HG03457 (cell line): ENCODE data around the gene TACR1.
A peak's percentile ranks its signal among the peaks of the same experiment; 100 is the strongest.
"Not testable (repeated sequence)": the region's sequence is repeated elsewhere in the genome, so short reads cannot be mapped to it uniquely, and the experiment has no call there.

Source experiments
- ATAC-seq: cut with Tn5 transposase; IDR thresholded peaks from one replicate; pipeline ENCODE4 v1.9.1; 2021; ENCODE audit warnings: moderate number of reproducible peaks; ENCODE audit not compliant: unreplicated experiment

The TACR1 gene

DNA sequence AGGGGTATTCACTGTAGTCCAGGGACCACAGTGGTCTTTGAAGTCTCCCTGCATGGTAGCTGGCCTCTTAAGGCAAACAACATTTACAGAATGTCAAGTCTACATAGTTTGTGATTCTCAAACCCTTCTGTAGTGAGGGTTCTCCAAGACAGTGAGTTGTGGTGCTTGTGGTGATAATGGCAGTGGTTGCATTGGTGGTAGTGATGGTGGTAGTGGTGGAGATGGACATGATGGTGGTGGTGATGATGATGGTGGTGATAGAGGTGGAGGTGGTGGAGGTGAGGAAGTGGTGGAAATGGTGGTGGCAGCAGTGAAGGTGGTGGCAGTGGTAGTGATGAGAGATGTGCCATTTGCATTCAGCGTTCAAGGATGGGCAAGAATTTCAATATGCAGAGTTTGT, 104.9 kb downstream of the TACR1 start:
- no peak for ATAC-seq

DNA sequence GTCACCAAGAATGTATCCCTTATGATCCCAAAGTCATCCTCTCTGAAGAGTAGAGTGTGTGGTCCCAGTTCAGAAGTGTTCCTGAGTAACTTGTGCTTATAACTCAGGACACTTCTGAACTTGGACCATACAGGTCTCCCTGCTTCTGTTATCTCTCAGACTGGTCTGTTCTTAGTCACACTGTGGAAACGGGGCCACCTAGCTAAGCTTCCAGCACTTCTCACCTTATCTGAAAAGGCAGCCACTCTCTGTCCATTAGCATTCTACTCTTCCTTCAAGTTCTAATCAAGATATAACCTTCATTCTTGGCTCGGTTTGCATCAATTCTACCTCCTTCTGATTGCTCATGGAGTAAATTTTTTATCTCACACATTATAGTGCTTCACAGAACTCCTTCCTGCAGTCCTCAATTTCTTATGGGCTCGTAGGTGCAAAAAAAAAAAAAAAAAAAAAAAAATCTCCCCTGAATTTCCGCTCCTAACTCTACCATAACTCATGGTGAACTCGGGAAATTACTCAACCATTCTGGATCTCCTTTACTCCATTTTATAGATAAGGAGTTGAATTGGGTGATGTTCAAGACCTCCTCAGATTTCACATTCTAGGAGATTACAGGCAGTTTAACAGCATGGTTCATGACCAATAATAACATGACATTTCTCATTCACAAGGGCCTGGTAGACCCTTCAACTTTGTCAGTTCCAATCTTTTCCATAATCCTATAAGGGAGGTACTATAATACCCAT, 108.4 kb downstream of the TACR1 start:
- ATAC-seq = no peak

DNA sequence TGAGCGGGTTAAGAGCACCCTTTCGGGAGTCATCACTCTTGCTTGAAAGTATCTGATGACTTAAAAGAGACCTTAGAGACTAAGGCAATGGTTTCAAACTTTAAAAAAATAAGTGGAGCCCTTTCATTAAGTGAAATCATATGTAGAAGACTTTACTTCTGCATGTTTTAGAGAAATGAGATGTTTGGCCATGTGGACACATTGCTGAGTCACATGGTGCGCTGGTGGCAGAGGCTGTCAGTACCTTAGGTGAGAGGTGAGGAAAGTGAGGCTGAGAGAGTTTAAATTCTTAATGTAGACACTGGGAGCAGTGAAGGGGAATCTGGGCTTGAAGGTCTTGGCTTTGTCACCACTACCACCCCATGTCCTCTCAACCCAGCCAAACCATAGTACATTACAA, 109.8 kb downstream of the TACR1 start:
- no peak for ATAC-seq

DNA sequence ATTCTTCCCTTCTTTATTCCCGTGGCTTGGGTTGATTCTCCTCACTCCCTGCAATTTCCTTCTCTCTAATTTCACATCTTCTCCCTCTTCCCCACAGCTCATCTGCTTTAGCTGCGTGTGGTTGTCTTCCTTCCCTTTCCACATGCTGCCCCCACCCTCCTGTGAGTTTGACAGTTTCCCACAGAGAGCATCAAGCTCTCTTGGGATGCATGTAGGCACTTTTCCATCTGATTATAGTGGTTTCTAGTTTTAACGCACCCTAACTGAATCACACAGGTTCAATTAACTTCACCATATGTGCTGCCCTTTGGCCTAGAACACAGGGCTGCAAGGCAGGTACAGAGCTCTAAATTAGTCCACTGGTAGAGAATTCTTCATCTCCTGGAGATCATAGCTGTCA, 110.5 kb downstream of the TACR1 start:
- ATAC-seq = no peak

DNA sequence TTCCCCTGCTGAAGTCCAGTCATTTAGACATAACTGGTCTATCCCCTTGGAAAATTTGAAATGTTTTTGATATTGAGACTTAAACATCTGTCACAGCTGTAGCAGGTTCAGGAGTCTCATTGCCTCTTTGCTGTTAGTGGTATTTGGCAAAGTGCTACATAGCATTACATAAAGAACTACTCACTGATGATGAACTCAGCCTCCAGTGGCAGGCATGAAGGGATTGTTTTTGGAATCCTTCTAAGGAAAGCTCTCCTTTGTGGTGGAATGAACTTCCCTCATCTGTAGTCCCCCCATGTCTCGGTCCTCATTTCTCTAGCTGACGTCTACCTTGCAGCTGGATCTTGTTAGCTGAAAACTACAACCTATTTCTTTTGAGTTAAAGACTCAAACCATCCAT, 111.6 kb downstream of the TACR1 start:
- no peak for ATAC-seq

DNA sequence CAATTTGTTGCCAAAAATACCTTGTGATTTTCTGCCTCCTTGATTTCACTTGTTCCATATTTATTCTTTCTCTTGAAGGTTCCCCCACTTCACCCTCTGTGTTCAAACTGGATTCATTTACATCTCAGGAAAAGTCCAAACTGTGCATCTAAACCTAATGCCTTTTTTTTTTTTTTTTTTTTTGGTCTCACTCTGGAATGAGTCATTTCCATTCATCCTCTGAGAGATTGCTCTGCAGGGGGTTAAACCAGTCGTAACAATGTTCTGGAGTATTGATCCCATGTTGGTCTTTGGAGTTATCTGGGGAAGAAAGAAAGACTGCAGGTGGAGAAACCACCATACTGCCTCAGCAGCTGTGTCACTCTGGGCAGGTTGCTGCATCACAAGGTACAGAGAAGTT, 119.7 kb downstream of the TACR1 start:
- ATAC-seq = no peak

DNA sequence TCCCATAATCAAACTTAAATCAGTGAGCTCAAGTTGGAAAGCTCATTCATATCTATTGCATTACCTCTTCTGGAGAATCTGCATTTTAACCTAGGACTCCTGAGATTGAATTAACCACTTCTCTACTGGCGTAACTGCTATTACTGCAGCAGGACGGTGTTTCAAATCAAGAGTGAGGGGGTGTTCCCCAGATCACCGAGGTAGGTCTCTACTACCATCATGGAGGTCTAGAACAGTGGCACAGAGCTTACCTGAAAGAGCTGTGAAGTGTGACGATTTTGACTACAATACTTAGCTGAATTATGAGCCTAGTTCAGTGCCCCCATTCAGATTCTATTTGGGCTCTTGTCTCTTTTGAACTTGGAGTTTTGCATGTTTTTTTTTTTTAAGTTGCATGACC, 121.4 kb downstream of the TACR1 start:
- no peak for ATAC-seq

DNA sequence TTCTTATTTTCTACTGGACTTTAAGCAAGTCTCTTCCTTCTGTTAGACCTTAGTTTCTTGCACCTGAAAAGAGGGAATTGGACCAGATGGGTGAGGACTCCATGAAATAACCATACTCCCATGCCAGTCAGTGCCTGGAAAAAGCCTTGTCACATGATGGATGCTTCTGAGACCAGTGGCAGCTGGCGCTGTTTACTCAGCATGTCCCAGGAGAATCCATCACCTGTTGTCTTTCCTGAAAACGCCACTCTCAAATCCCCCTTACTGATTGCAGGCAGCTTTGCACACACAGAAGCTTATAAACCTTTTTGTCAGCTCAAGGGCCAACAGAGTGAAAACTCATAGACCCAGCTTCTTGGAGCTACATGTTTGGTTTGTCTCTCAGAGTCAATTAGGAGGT, 123.2 kb downstream of the TACR1 start:
- no peak for ATAC-seq

DNA sequence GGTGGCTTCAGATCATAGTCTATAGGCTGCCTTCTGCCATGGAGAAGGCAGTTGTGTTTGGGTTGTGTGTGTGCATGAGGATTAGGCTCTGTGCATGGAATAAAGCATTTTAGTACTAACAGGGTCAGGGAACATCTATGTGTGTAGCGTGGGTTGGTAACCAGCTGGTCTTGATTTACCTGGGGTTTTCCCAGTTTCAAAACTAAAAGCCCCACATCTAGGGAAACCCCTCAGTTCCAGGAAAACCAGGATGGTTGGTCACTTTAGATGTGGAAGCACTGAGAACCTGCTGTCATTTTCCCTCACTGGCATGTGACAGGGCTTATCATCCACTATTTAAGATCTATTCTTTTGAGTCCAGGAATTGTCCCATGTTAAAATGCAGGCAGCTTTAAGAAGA, 124.6 kb downstream of the TACR1 start:
- ATAC-seq = no peak

DNA sequence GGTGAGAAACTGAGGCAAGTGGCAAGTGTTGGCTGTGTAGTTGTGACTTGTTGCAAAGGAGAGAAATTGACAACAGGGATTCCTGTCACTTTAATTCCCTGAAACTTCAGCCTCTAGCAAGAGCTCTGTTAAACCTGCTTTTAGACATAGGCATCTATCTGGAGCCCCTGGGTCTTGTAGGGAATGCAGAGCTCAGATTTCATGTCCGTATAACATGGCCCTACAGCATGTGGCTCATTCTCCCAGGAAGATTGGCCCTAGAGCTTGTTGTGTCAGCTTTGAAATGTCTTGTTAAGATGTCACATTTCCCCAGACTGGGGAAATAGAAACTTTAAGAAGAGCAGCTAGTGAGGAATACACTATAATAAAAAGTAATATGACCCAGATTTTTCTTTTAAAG, 125.1 kb downstream of the TACR1 start:
- ATAC-seq = no peak

DNA sequence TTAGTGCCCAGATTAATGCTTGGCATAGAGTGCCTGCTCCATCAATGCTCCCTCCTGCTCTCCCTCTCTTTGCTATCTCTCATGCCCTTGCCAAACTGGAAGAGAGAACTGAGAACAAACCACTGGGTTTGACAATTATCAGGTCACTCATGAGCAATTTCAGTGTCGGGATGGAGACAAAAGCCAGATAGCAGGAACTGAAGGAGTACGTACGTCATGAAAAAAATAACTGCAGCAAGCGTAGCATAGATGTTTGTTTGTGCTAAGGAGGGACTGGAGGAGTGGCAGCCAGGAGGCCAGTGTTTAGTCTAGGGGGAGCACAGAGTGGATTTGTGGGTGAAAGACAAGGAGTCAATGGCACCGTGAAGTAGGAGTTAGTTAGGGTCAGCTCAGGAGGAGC, 127.6 kb downstream of the TACR1 start:
- no peak for ATAC-seq

DNA sequence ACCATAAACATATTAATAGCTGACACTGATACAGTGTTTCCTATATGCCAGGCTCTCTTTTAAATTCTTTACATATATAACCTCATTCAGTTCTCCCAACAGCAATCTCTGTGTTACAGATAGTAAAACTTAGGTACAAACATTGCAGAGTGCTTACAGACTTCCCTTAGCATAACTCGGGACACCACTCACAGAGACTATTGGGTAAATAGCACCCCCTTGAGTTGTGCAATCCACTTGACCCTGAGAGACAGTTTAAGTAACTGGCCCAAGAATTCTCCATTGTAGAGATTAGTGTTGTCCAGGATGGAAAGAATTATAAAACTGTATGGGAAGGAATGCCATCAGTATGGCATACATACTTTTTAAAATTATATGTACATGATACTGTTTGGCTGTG, 130.8 kb downstream of the TACR1 start:
- no peak for ATAC-seq

DNA sequence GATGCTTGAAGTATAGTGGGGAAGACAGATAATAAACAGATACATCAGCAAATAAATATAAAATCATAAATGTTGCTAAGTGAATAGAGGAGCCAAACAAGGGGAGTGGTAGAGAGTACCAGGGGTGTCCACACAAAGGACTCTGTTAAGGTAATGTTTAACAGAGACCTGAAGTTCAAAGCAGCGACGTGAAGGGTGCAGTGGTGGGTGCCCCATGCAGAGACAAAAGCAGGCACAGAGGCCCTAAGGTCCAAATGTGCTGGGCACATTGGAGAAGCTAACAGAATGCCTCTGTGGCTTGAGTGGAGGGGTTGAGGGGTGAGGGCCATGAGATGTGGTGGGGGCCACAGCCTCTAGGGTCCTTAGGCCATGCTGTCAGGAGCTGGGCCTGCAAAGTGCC, 131.8 kb downstream of the TACR1 start:
- no peak for ATAC-seq

DNA sequence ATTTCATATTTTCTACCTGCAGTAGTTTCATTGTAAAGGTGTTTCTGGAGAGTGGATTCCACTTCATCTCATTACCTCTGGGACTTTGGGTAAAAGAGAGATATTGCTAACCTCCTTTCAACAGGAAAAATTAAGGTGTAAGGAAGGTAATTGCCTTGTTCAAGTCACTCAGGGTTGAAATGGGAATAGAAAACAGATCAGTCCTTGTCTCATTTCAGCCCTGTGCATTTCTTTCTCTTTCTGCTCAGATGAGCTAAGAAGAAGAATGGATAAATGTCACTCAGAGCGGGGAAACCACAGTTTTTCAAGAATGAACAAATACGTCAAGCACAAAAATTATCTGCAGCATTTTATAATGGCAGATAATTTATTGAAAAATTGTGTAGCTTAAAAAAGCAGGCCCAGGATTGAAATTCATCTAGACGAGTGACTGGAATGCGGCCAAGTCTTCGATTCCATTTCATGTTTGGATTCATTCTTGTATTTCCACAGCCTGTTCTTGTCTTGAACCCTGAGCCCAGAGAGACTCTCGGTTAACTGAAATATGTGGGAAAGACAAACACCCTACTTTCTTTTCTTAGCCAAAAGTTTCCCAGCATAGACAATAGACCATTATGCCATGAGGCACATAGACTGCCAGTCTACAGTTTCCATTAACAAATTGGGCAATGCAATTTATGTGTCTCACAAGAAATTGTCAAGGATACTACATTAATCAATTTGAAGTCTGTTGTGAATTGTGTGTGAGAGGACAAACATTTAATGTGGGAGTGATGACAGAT, 133.0 kb downstream of the TACR1 start:
- ATAC-seq = no peak

DNA sequence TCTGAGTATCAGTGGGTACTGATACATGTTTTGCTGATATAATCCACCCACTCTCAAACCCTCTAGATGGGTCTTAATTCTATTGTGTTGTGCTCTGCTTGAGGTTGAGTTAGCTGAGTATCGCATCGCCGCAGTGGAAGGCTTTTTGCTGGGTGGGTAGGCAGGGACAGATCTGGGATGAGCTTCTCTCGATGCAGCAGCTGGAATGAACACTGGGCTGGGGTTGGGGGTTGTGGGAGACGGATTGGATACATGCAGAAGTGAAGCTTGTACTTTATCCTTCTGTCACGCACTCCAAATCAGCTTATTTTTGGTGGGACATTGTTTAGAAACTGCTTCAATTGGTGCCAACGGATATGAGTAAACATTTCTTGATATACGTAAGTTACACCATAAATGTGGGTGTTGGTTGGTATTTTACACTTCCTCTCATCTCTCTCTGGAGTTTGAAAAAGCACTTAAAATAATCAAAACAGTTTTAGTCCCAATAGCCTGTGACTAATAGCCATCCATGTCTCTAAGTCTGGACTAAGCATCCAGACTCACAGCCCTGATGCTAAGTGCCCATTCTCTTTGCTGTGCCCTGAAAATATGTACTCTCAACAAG, 133.8 kb downstream of the TACR1 start:
- ATAC-seq = no peak

DNA sequence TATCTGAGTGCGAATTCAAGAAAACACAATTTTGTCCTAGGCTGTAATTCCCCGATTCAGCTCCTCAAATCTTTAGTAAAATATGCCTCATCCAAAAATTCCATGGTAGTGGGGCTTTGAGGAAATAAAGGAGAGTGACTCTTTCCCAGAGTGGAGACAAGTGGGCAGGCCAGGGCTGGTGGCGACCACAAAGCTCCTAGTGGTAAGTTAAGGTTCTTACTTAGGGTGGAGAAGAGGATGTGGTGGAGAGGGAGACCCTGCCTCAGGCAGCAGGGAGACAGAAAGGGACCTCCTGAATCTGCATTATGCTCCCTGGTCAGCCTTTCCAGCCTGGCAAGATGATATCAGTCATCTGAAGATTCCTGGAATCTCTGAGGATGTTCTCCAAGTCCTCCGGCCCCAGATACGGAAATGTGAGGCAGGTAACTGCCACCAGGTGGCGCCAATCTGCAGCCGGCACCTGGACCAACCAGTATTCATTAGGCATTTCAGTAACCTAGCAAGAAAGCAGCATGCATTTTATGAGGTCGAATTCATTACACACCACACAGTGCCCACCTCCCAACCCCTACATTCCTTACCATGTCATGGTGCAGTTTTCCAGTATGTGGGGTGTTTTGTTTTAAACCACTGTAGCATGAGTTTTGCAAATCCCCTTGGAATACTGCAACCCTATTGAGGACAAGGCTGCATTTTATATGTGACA, 134.5 kb downstream of the TACR1 start:
- ATAC-seq = no peak

DNA sequence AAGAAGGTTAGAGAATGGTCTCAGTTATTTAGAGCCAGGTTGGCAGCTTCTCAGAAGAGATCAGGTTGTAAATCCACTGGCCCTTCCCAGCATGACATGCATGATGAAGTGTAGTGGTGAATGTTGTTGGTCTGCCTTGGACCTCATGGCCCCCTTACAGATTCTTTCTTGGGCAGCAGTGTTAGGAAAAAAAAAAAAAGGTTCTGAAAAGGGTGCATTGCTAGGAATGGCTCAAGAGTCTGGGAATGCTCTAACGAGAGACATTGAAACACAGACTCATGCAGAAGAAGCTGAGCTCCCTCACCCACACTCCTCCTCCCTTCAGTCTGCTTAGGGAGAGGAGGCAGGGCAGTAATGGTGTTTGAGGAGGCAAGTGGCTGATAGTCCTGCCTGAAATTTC, 135.4 kb downstream of the TACR1 start:
- ATAC-seq = no peak

DNA sequence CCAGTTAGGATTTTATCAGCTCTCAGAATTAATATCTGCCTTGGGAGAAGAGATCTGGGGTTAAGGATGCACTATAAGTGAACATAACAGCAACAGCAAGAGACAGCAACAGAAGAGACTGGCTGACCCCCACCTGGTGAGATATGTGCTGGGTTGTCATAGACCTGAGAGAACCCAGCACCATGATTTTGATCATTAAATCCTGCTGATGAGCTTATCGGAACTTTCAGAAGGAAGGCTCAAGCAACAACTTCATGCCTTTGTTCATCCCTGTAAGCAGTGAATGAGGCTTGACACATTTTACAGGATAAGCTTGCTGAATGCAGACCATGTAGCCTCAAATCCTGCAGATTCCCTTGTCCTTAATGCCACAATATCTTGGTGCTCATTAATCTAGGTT, 140.9 kb downstream of the TACR1 start:
- ATAC-seq = no peak

DNA sequence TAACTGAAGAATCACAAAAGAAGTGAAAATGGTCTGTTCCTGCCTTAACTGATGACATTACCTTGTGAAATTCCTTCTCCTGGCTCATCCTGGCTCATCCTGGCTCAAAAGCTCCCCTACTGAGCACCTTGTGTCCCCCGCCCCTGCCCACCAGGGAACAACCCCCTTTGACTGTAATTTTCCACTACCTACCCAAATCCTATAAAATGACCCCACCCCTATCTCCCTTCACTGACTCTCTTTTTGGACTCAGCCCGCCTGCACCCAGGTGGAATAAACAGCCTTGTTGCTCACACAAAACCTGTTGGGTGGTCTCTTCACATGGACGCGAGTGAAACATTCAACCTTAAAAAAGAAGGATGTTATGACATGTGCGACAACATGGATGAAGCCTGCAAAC, 142.2 kb downstream of the TACR1 start:
- ATAC-seq = not testable (repeated sequence)

DNA sequence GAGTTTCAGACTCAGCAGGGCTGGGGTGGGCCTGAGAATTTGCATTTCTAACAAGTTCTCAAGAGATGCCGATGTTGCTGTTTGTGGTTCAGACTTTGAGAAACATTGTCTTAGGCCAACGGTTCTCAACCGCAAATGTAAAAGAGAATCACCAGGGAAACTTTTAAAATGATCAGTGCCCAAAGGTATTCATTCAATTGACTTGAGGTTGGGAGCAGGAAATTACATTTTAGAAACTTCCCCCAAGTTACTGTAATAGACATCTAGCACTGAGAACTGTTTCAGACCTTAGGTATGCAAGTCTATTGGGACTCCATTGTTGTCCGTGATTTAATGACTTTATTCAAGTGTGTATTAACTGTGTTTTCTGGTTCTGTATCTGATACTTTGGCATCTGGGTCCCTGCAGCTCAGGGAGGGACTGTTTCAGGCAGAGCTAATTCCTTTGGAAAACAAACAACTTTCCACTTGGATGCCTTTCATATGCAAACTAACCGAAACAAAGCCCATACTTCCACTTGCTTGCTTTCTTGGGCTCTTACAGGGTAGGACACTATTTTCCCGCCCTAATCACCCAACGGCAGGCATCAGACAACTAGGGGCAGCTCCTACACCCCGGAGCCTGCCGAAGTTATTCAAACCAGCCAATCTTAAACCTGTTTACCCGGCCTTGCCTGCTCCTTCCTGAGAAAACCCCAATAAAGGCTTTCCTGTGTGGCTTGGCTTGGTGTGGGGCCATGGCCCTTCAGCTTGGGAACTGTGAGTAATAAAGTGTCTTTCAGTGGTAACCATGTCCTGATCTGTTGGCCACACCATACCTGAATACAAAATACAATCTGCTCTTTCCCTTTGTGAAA, 143.3 kb downstream of the TACR1 start:
- peak; percentile 79 for ATAC-seq
